Activated CD8-positive, alpha-beta memory T cell treated with anti-CD3 and anti-CD28 coated beads, Interleukin-2, amount 50 U/mL, for 4 hours (primary cell): ENCODE measurements around the gene SF3B2.
"Not testable (repeated sequence)": the region's sequence is repeated elsewhere in the genome, so short reads cannot be mapped to it uniquely, and the experiment has no call there.

ENCODE experiments used
- DNase-seq: peaks from one replicate; pipeline ENCODE4 v3.0.0-alpha.2; 2020

The SF3B2 gene

DNA sequence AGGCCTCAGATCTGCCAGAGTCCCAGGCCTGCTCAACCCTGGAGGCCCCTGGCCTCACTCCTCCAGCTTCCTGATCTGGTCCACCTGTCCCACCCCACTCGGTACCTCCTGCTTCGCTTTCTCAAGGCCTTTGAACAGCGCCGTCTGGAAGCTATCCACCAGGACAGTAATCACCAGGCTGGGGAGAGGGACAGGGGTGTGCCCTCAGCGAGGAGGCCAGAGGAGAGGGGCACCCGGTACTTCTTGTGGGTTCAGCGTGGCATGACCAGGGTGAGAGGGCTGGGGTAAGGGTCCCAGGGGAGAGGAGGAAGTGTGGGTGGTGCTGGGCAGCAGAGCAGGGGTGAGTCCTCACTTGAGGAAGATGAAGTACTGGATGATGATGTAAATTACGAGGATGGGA, 32.0 kb upstream of the SF3B2 start:
- no peak for DNase-seq

DNA sequence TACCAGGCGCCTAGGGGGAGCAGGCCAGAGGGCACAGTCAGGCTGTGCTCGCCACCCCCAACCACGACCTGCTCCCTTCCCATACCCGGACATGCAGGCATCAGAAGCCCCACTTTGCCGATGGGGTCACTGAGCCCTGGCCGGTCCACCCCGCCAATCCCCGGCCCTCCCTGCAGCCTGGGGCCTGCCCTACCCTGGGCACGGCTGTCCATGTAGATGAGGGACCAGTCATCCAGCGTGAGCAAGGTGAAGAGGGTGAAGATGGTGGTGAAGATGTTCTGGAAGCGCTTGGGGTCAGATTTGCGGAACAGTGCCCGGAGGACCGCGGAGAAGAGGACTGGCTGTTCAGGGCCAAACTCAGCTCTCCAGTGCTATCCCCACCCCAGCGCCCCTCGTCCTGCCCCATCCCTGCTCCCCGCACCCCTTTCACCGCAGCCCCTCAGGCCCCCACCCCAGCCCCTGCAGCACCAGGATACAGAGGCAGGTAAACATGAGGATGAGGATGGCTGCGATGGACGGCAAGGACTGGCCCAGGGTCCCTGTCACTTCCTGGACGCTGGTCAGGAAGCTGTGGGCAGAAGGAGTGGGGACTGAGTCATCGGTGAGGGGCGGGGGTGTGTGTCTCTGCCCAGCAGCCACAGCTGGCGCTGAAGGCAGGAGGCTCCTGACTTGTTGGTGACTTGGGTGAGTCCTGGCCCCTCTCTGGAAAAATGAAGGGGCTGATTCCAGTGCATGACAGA, 31.4 kb upstream of the SF3B2 start:
- no peak for DNase-seq

- peak; percentile 84 for DNase-seq
Measured at GRCh38 chr11:66022401-66023185, 29.6 kb upstream of the SF3B2 start.

GRCh38 chr11:66023186-66023440, 29.1 kb upstream of the SF3B2 start:
- DNase-seq = not testable (repeated sequence)

DNA sequence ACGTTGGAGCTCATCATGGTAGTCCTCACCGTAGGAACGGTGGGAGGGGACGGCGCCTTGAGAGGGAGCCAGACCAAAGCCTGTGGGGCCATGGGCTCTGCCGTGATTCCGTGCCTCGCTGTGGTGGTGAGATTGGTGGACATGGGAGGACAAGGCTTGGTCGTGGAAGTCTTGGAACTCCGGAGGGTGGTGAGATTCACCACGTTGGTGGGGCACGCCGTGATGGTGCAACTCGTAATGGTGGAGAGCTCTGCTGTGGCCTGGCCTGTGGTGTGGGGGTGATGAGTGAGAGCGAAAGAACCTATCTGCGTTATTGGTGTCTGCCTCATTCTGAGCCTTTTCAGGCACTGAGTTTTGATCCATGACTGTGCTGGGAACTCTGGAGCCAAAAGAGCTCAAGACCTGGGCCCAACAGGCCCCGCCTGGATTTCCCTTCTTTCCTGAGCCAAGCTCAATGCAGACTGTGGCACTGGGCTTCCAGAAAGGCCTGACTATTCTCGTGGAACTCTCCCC, 26.1 kb upstream of the SF3B2 start, which contains the start of gene CATSPER1:
CATSPER1 (minus strand) TSS at position 463 of the 513 bp plus-strand sequence; CDS start at position 363, 100 bp downstream.
- DNase-seq = no peak

- no peak for DNase-seq
Measured at GRCh38 chr11:66032957-66033735, 19.0 kb upstream of the SF3B2 start.

GRCh38 chr11:66035653-66036333, 16.4 kb upstream of the SF3B2 start:
- no peak for DNase-seq

DNA sequence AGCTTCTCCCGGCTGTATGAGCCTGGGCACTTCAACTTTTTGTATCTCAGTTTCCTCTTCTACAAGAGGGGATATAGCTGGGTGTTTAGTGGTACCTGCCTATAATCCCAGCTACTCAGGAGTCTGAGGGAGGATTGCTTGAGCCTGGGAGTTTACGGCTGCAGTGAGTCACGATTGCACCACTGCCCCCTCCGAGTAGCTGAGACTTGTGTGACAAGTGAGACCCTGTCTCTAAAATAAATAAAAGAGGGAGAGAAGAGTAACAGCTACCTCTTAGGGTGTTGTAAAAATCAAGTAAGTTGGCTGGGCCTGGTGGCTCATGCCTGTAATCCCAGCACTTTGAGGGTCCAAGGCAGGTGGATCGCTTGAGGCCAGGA, 15.8 kb upstream of the SF3B2 start:
- DNase-seq = no peak

GRCh38 chr11:66037327-66037726, 14.8 kb upstream of the SF3B2 start:
- no peak for DNase-seq

DNA sequence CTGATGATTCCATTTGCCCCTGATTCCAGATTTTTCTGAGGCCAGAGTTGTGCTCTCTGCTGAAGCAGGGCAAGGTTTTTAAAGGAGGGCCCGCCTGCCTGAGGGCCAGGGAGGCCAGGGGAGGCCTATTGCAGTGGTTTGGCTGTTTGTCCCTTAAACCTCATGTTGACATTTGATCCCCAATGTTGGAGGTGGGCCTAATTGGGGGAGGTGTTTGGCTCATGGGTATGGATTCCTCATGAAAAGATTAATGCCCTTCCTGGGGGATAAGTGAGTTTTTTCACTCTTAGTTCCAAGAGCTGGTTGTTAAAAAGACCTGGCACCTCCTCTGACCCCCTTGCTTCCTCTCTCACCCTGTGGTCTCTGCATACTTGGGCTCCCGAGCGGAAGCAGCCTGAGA, 12.4 kb upstream of the SF3B2 start:
- no peak for DNase-seq

DNA sequence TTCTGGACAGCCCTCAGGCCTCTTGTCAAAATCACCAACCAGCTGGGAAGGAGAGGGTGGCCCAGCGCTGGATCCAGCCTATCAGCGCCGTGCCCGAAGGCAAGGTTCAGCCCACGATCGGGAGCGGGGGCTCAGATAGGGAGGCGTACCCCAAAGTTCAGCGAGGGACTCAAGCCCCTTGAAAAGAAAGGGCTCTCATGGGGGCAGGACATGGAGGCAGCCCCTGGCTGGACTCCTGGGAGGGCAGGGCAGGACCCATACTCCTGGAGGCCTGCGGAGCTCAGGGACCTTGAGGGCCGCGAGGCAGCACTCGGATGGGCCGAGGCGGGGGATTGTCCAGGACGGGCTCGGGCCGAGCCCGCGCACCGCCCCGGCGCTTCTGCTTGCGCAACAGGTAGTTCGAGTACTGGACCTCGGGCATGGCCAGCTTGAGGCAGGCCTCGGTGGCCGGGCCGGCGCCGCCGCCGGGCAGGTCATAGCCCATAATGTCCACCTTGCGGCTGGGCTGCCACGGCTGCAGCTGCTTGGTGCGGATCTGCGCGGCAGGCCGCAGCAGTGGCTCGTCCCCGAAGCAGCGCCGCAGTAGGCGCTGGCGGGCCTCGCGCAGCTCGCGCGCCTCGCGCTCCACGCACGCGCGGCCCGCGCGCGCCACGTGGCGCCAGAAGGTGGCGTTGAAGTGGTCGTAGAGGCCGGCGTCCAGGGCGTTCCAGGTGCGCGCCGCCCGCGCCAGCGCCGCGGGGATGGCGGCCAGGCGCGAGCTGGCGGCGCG, 9.8 kb upstream of the SF3B2 start:
- DNase-seq = no peak

GRCh38 chr11:66042996-66043906, 8.9 kb upstream of the SF3B2 start:
- no peak for DNase-seq

DNA sequence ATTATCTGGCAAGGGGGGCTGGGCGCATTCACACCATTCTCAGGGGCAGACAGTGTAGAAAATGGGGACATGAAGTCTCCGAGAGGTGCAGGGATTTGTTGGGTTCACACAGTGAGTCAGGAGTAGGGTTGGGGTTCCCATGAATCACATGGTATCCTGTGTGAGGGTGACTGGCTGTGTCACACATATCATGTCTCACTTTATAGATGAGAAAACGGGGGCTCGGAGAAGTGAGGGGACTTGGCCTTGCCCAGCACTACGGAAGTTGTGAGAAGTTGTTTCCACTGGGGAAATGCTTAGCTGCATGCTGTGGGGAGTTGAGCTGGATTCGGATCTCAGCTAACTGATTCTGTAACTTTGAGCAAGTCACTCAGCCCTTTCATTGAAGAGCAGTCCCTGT, 7.4 kb upstream of the SF3B2 start:
- peak; percentile 23 for DNase-seq

GRCh38 chr11:66045177-66045639, 7.0 kb upstream of the SF3B2 start:
- peak; percentile 85 for DNase-seq

DNA sequence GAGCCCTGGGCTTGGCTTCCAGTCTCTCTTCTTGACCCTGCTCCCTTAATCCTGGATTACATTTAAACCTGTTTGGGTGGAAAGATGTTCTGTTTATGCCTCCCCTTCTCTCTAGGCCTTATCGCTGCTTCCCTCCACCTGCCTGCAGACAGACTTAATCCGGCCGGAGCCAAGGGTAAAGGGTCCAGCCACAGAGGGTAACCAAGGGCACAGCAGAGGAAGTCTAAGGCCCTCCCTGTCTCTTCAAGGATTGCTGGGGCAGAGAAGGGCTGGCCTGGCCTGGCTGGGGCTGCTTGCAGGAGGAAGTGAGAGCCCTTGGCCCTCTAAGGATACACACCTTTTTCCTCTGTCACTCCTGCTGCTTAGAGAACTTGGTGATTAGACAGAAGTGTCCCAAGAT, 5.3 kb upstream of the SF3B2 start:
- DNase-seq = no peak

DNA sequence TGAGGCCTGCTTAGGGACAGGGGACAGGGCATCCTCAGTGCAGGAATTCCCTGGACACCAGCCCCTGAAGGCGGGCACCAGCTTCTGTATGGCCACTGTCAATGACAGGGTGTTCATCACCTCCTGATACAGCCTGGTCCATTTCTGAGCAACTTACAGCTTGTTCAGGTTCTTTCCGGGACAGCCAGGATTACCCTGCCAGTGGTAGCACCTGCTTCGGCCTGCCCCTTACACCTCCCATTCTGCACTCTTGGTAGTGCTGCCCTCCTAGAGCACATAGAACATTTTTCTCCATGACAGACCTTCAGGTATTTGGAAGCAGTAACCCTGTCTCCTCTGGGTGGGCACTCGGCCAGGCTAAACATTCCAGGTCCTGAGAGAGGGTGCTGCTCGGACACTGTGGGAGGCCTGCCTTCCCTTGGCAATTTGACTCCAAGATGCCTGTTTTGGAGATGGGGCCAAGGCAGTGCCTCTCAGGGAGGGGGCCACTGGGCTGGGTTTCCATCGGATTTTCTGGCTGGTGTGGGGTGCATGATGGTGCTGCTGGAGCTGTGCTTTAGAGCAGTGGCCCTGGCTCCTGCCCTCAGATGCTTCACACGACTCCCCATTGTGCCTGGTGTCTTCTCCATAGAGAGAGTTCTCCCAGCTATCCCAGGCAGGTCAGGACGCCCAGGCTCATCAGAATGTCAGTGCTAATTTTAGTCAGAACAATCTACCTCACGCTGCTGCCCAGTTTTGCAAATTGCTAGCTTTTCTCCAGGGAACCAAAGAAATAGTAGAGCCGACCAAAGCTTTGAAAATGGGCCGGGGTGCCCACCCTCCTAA, 4.4 kb upstream of the SF3B2 start:
- DNase-seq = no peak

DNA sequence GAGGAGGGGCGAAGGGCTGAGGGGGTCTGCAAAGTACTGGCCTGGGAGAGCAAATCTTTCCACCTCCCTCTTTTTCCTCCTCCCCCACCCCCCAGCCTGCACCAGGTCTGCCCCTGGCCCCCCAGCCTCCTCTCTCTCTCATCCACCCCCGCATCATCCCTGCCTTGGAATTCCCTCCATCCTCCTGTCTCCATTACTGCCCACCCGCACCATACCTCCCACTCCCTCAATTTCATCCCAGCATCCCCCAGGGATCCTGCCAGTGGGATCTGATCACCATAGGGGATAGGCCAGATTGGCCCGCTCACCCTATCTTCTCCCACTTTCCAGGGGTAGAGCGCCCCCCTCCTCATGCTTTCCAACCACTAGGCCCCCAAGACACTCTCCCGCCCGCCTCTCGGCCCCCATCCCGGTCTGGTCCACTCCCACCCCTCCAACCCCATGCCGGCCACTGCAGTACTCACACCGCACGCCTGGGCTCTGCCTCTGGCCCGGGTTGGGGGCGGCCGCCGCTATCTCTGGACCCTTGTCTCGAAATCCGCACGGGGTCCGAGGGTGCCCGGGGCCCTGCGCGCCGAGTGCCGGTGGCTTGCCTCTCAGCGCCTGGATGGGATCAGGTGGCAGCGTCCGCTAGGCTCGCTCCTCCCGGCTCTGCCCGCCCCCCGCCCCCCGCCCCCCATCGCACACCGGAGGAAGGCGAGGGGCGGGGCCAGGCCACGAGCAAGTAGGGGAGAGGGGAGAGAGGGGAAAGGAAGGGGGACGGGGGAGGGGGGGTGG, 3.4 kb upstream of the SF3B2 start, which contains the start of gene GAL3ST3:
GAL3ST3 (minus strand) TSS at position 615 of the 777 bp plus-strand sequence. CDS start 3,746 bp downstream, outside the sequence.
- no peak for DNase-seq

DNA sequence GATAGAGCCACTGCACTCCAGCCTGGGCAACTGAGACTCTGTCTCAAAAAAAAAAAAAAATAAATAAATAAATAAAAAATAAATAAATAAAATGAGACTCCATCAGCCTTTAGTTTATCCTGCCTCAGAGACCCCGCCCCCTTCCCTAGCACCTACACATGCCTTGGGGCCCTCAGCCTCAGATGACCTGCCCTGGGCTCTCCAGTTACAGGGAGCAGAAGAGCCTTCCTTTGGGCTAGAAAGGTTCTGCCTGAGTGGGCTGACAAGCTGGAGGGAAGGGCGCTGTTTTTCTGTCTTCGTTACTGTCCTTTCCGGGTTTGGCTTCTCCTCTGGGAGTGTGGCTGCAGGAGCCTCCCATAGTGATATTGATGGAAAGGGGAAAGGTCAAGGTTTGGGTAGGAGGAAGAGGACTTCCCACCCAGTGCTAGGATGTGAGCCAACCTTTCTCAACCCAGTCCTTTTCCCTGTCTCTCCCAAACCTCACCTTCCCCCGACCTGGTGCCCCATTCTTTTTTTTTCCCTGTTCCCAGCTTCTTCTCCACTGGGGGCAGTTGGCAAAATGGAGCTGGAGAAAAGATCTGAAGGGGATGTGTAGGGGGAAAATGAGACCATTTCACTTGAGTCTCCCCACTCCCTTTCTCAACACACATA, 1.5 kb upstream of the SF3B2 start:
- no peak for DNase-seq

- no peak for DNase-seq
Measured at GRCh38 chr11:66051371-66051765, 796 bp upstream of the SF3B2 start.
